Dermis blood vessel endothelial cell (primary cell): ENCODE measurements around the gene ACTL6B. TPM values are rescaled to one million over a fixed set of nuclear protein-coding genes. Genes with fewer than 3 reads are reported as not detected.
"Not testable (repeated sequence)": the region's sequence is repeated elsewhere in the genome, so short reads cannot be mapped to it uniquely, and the experiment has no call there.

Experiments used
- DNase-seq: peaks from one replicate; pipeline ENCODE4 v3.0.0; 2010
- total RNA-seq: library from RNA; depleted of rRNA; stranded (reverse); fragments of >200 nt; gene quantifications from 2 replicates; pipeline ENCODE4 v1.2.3, GENCODE V29; 2014

ACTL6B gene
- not detected in 2 replicates for total RNA-seq

DNA sequence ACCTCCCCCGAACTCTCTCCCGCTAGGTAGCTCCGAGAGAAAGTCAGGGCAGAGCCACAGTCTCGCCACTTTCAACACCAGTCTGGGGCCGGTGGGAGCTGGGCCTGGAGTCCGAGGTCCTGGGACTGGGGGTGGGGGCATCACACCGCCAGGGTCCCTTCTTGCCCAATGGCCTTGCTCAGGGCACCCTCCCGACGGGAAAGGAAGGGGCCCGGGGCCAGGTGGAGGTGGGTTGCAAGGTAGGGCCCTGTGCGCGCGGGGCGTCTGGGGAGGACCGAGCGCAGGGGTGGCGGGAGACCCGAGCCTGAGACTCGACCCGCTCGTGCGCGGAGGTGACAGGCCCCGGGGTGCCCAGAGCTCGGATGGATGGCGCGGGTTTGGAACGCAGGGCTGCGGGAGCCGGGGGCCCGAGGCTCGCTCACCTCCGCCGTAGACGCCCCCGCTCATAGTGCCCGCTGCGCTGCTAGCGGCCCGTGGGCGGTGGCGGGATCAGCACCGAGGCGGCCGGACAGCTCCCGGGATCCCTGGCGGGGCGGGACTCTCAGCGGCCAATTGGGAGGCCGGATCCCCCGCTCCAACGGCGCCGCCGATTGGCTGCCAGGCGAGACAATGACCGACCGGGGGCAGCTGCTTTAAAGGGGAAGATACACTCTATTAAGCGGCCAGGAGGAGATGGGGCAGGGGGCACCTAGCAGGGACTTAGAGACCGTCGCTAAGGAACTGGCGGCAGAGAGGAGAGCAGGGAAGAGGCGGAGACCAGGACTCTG, at the start of gene ACTL6B:
Gene ACTL6B, minus strand, starts transcription at position 541 of the 767 bp plus-strand sequence. Its CDS starts 94 bp downstream, at position 447.
- DNase-seq, result peak; percentile 72

DNA sequence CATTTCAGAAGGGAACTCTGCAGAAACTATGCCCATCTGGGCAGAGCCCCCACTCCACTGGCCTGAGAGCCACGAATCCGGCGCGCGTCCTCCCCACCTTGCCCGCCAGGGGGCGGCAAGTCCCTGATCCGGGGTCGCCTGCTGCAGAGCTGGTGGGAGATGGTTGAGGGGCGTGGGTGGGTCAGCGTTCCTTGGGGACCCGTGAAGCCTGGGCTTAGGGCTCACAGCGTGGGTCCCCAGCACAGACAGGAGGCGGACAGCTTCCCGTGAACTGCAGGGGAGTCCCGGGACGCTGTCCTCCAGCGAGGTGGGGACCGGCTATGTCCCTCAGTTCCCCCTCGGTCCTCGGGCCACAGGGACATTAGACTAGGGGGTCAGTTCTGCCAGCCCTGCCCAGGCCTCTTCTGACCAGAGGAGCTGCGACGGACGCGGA, 49.1 kb upstream of the ACTL6B start:
- DNase-seq, result peak; percentile 82

GRCh38 chr7:100701089-100701488, 44.8 kb upstream of the ACTL6B start:
- DNase-seq, result not testable (repeated sequence)

GRCh38 chr7:100699018-100699417, 42.8 kb upstream of the ACTL6B start:
- no peak for DNase-seq

DNA sequence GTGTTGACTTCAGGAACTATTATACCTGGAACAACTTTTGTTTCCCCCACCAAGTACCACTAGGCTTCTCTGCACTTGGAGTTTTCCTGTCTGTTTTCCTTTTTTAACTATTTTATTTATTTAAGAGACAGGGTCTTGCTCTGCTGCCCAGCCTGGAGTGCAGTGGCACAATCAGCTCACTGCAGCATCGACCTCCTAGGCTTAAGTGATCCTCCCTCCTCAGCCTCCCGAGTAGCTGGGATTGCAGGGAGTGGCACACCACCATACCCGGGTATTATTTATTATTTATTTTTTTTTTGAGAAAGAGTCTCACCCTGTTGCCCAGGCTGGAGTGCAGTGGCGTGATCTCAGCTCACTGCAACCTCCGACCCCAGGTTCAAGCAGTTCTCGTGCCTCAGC, 39.9 kb upstream of the ACTL6B start:
- DNase-seq, result no peak

- peak; percentile 75 for DNase-seq
Measured at GRCh38 chr7:100694098-100694745, 38.0 kb upstream of the ACTL6B start, which contains the start of gene GIGYF1. Gene GIGYF1 (minus strand): TSS chr7:100694250. CDS start chr7:100688238, 6,012 bp downstream.

DNA sequence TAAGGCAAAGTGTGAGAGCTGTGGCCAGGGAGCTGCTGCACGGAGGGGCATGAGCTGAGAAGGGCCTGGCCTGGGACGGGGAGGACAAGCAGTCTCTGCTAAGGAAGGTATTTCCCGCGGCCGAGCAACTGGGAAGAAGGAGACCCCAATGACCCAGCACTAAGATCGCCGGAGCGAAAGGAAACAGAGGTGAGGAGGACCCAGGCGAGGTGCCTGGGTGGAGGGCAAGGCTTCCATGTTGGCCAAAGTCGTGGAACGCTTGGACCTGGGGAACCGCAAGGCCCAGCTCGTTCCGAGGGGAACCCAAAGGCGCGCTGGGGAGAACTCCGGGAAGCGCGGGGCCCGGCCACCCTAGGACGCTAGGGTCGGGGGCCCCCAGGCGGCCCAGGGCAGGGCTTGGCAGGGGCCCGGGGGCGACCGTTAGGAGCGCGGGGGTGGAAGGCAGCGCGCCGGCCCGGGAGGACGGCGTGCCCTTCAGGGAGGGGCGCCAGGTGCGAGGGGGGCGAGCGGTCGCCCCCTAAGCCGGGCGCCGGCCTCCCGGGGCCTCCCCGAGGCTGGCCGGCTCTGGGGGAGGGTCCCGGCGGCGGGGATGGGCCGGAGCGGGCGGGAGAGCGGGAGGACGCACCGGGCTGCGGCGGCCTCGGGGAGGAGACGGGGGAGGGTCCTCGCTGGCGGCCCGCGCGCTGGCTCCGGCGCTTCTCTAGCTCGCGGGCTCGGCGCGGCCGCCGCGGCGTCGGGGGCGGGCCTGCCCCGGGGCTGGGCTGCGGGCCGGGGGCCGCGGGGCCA, 37.3 kb upstream of the ACTL6B start:
- DNase-seq, result peak; percentile 24

GRCh38 chr7:100692578-100692961, 36.3 kb upstream of the ACTL6B start:
- DNase-seq, result no peak

- DNase-seq, result peak; percentile 85
Measured at GRCh38 chr7:100691676-100692577, 35.7 kb upstream of the ACTL6B start.

GRCh38 chr7:100689230-100690135, 33.2 kb upstream of the ACTL6B start:
- DNase-seq, result no peak

DNA sequence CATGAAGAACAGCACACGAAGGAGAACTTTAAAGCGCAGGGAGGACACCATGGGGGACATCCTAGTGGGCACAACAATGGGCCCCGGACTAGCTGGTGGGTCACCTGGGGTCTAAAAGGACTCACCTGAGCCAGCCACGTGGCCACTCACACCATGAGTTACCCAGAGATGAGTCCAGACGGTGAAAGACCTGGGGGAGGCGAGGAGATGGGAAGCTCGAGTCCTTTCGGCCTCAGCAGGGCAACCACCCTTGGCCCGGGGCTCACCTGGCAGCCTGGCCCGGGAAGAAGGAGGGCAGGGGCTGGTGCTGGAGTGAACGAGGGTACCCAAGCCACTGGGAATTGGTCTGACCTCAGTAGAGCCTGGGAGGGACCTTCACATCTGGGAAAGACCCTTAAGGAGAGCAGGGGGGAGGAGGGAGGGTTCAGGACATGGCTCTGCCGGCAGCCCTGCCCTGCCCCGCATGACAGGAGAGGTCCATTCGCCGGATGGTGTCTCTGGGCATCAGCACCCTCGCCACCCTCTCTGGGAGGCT, 32.1 kb upstream of the ACTL6B start:
- DNase-seq, result no peak

- DNase-seq, result no peak
Measured at GRCh38 chr7:100687751-100688300, 31.6 kb upstream of the ACTL6B start.

- no peak for DNase-seq
Measured at GRCh38 chr7:100687261-100687660, 31.0 kb upstream of the ACTL6B start.

DNA sequence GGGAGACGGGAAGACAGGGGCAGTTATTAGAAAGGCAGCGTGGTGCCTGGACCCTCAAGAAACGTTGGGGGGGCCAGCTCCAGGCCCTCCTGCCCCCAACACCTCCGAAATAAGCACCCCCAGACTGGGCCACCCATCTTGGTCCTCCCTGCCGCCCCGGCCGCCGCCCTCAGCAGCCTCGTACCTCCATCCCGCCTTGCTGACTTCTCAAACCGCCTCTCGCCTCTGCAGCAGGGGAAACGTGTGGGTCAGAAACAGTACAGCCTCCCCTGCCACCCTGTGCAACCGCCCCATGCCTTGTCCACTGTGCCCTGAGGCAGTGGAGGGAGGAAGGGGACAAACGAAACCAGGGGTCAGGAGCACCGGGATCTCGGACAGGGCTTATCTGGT, 30.6 kb upstream of the ACTL6B start:
- no peak for DNase-seq

DNA sequence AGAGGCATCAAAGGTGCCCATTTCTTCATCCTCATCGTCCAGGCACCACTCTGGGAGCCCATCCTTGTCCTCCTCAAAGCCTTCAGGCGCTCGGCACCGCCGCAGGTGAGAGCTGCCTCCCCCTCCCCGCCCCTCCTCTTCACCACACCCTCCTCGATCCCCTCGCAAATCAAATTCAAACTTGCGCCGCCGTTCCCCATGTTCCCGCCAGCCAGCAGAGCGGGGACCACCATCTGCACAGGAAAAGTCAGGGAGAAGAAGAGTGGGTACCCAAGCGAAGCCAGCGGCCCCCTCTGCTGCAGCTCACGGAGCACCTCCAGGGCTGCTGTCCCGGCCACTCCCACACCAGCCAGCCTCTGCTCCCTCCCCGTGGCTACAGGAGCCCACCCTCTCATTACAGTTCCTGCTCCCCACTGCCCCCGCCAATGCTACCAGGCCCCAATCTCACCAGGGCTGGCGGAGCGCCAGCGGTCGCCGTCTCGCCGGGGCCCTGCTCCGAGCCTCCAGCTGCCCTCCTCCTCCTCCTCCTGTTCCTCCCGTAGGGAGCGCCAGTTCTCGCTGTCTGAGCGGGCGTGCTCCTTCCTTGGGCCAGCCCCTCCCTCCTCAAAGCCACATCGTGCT, 30.1 kb upstream of the ACTL6B start:
- no peak for DNase-seq

DNA sequence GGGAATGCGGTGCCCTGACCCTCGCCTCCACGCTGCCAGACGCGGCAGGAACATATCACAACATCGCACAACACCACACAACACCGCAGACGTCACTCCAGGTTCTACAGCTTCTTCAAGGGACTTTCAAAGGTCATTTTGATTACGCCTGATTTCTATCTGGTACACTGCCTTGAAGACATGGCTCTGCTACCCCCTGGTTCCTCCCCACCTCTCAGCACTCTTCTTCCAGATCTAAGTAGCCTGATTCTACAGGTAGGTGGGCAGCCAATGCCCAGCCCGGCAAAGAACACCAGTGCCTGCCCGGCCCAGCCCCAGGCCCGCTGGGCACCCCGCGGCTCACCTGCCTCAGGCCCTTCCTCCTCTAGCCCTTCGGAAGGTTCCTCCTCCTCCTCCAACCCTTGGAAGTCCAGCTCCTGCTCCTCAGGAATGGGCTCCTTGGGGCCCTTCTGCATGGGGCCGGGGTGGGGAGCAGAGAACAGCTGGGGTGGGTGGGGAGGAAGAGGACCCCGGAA, 29.4 kb upstream of the ACTL6B start:
- DNase-seq, result no peak

DNA sequence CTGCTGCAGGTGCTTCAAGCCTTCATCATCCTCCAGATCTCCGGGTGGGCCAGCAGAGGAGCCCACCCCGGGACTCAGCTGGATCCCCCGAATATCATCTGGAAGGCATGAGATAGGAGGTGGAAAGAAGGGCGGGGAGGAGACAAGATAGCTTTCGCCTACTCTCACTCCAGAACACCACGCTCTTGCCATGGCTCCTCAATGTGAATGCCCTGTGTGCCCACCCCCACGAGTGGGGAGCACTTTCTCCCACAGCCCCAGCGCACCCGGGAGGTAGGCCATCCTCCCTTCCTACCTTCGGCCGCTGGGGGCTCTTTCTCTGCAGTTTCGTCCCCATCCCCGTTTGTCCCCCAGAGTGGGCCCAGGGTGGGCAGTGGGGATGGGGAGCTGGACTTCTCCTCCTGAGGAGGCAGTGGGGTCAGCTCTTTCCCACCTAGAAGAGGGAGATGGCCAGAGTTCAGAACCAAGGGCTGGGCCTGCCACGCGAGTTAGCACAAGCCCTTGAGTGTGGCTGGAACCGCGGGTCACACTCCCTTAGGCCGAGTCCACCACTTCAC, 28.9 kb upstream of the ACTL6B start:
- no peak for DNase-seq

DNA sequence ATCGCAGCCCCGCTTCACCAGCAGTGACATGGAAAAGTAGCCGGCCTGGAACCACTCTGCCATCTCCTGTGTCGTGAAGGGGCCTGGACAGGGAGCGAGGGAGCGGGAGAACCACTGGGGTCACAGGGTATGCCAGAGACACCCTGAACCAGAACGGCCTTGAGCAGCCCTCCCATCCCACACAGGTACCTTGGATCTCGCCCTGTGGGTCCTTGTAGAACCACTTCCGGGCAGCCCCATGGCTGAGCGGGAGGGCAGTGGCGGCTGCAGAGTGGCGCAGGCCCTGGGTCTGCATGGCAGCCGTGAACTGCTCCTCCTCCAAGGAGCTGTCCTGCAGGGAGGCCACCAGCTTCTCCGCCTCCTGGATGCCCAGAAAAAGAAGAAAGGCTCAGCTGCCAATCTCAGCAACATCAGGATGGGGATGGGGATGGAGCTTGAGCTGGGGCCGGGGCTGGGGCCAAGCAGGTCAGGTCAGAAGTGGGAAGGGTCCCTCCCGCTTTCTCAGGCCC, 28.3 kb upstream of the ACTL6B start:
- no peak for DNase-seq
